WTC11 (cell line): Measurements from ENCODE around the gene FGF14. TPM values are rescaled to one million over a fixed set of nuclear protein-coding genes. Genes with fewer than 3 reads are reported as not detected.
A peak's percentile ranks its signal among the peaks of the same experiment; 100 is the strongest.

Source experiments
- ATAC-seq: fragments of 200-7000 bp; cut with Tn5 transposase; 2 replicates; pipeline ENCODE4 v1.10.0; 2021; ENCODE audit warnings: mild to moderate bottlenecking, moderate library complexity
- CTCF ChIA-PET: fragments of 300-600 bp; sonication (Branson Sonifier 250); formaldehyde crosslinking; loops from one replicate; lab custom pipeline; 2021; ENCODE audit warnings: antibody characterized with exemption; lab: Charles Lee
- POLR2A ChIA-PET: fragments of 350-600 bp; sonication (Branson Sonifier 250); formaldehyde crosslinking; loops from one replicate; lab custom pipeline; 2021; ENCODE audit warnings: antibody characterized with exemption; lab: Charles Lee
- DNase-seq: peaks from one replicate; pipeline ENCODE4 v3.0.0; 2021; ENCODE audit warnings: low spot score
- H3K27ac Mint-ChIP-seq: 2 replicates; pipeline ENCODE4 v1.8.0; 2021; ENCODE audit warnings: mixed read lengths
- H3K27me3 Mint-ChIP-seq: 2 replicates; pipeline ENCODE4 v1.8.0; 2021; ENCODE audit warnings: low read depth, mild to moderate bottlenecking, moderate library complexity, mixed read lengths
- H3K36me3 Mint-ChIP-seq: 2 replicates; pipeline ENCODE4 v1.8.0; 2021; ENCODE audit warnings: mixed read lengths
- H3K4me1 Mint-ChIP-seq: 2 replicates; pipeline ENCODE4 v1.8.0; 2022; ENCODE audit warnings: mixed read lengths
- H3K4me3 Mint-ChIP-seq: 2 replicates; pipeline ENCODE4 v1.8.0; 2021; ENCODE audit warnings: mild to moderate bottlenecking, moderate library complexity, mixed read lengths
- H3K9me3 Mint-ChIP-seq: 2 replicates; pipeline ENCODE4 v1.8.0; 2021; ENCODE audit warnings: mixed read lengths
- CREM ChIP-seq: sonication (generic); formaldehyde crosslinking; IDR thresholded peaks from 2 replicates; pipeline ENCODE4 v1.8.1; 2022; ENCODE audit warnings: mild to moderate bottlenecking, missing genetic modification reagents, moderate library complexity
- FOXP1 ChIP-seq: sonication (generic); formaldehyde crosslinking; IDR thresholded peaks from 2 replicates; pipeline ENCODE4 v1.8.0; 2022; ENCODE audit warnings: missing genetic modification reagents, mild to moderate bottlenecking, moderate library complexity, borderline replicate concordance
- GTF2I ChIP-seq: fragments of 250-450 bp; sonication (Bioruptor Pico); conservative IDR thresholded peaks from 2 replicates; pipeline ENCODE4 v1.4.0; 2021; ENCODE audit warnings: mild to moderate bottlenecking
- MXD4 ChIP-seq: fragments of 250-450 bp; sonication (Bioruptor Pico); IDR thresholded peaks from 2 replicates; pipeline ENCODE4 v1.8.0; 2021; ENCODE audit warnings: mild to moderate bottlenecking, moderate library complexity, borderline replicate concordance
- NFE2L1 ChIP-seq: sonication (generic); formaldehyde crosslinking; IDR thresholded peaks from 2 replicates; pipeline ENCODE4 v1.8.1; 2023; ENCODE audit warnings: missing genetic modification reagents
- ZNF232 ChIP-seq: sonication (generic); formaldehyde crosslinking; IDR thresholded peaks from 2 replicates; pipeline ENCODE4 v1.8.0; 2022; ENCODE audit warnings: mild to moderate bottlenecking, missing genetic modification reagents
- ZNF396 ChIP-seq: fragments of 250-450 bp; sonication (Bioruptor Pico); IDR thresholded peaks from 2 replicates; pipeline ENCODE4 v1.8.0; 2021; ENCODE audit warnings: mild to moderate bottlenecking, moderate library complexity, borderline replicate concordance
- ZNF423 ChIP-seq: fragments of 250-450 bp; sonication (Bioruptor Pico); IDR thresholded peaks from 2 replicates; pipeline ENCODE4 v2.1.2; 2022; ENCODE audit warnings: mild to moderate bottlenecking, moderate library complexity
- total RNA-seq: library from RNA; stranded (reverse); gene quantifications from 3 replicates; pipeline ENCODE4 v1.2.3, GENCODE V29; 2021
- TF ChIP-seq, protein P1 (sequence below): sonication (generic); formaldehyde crosslinking; IDR thresholded peaks from 2 replicates; pipeline ENCODE4 v1.8.0; 2022; ENCODE audit warnings: mild to moderate bottlenecking, missing genetic modification reagents
- TF ChIP-seq, protein P2 (sequence below): sonication (generic); formaldehyde crosslinking; IDR thresholded peaks from 2 replicates; pipeline ENCODE4 v1.8.1; 2022; ENCODE audit warnings: missing genetic modification reagents, borderline replicate concordance
- TF ChIP-seq, protein P3 (sequence below): fragments of 250-450 bp; sonication (Bioruptor Pico); IDR thresholded peaks from 2 replicates; pipeline ENCODE4 v1.9.0; 2021; ENCODE audit warnings: mild to moderate bottlenecking
- TF ChIP-seq, protein P4 (sequence below): fragments of 250-450 bp; sonication (Bioruptor Pico); IDR thresholded peaks from 2 replicates; pipeline ENCODE4 v1.9.0; 2021; ENCODE audit warnings: moderate library complexity, mild to moderate bottlenecking, inconsistent platforms, borderline replicate concordance
- TF ChIP-seq, protein P5 (sequence below): sonication (generic); formaldehyde crosslinking; IDR thresholded peaks from 2 replicates; pipeline ENCODE4 v1.8.1; 2023; ENCODE audit warnings: mild to moderate bottlenecking, missing genetic modification reagents
- TF ChIP-seq, protein P6 (sequence below): sonication (generic); formaldehyde crosslinking; IDR thresholded peaks from 2 replicates; pipeline ENCODE4 v1.8.1; 2023; ENCODE audit warnings: mild to moderate bottlenecking, moderate library complexity, missing genetic modification reagents
- TF ChIP-seq, protein P7 (sequence below): sonication (generic); formaldehyde crosslinking; IDR thresholded peaks from 2 replicates; pipeline ENCODE4 v1.8.1; 2022; ENCODE audit warnings: low read depth, mild to moderate bottlenecking, moderate library complexity, missing genetic modification reagents, borderline replicate concordance
- TF ChIP-seq, protein P8 (sequence below): sonication (generic); formaldehyde crosslinking; IDR thresholded peaks from 2 replicates; pipeline ENCODE4 v1.8.1; 2023; ENCODE audit warnings: mild to moderate bottlenecking, missing genetic modification reagents

Gene FGF14
- total RNA-seq, 1 experiment from 2014 or later = 0.28 TPM

DNA sequence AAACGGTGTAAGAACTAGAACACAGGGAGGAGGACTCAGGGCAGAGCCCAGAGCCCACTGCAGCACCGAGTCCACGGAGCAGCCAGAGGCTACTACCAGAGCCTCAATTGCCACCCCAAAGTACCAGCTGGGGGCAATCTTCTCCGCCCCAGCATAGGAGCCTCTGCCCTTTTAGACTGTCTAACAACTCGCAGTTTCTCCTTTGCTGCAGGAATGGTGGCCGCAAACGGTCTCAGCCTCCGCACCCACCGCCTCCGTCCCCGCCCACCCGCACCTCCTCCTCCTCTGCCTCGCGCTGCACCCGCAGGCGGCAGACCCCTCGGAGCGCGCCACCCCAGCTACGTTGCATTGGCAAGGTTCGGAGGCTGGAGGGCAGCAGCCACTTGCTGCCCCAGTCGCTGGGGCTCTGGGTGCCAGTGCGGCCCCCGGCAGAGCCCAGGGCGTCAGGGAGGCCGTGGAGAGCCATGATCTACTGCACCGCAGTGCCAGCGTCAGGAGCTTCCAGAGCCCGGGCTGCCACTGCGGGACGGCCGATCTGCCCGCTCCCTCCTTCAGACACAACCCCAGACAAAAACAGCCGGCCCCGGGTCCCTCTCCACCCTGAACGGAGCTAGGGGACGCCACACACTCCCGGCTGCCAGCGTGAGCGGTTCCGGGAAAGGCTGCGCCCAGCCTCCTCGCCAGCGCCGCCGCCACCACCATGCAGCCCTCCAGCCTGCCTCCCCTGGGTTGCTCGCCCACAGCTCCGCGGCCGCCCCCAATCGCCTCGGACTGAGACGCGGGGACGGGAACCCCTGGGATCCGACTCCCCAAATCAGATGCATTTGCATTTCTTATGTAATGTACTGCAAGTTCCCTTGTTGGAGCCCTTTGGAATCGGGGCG lies 1.8 kb downstream of the FGF14 start:
- H3K4me3 Mint-ChIP-seq = peak overlapping the region; percentile 83
- H3K4me1 Mint-ChIP-seq = peaks cover 23% of the 10 kb centered on the region
- TF ChIP-seq, protein P1, sequence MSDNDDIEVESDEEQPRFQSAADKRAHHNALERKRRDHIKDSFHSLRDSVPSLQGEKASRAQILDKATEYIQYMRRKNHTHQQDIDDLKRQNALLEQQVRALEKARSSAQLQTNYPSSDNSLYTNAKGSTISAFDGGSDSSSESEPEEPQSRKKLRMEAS (CRISPR knock-in tag) = no peak
- TF ChIP-seq ZNF232 (CRISPR knock-in tag) (no peak), MXD4 (CRISPR knock-in tag) (no peak), CREM (no peak), GTF2I (CRISPR knock-in tag) (peak; percentile 67; the same call in 1 of the 2 replicates), ZNF396 (CRISPR knock-in tag) (no peak), FOXP1 (CRISPR knock-in tag) (peak; percentile 63), ZNF423 (CRISPR knock-in tag) (0 out of 2 replicates have a peak, but pooled peaks have one; percentile 18), NFE2L1 (CRISPR knock-in tag) (no peak)
- TF ChIP-seq, protein P2, sequence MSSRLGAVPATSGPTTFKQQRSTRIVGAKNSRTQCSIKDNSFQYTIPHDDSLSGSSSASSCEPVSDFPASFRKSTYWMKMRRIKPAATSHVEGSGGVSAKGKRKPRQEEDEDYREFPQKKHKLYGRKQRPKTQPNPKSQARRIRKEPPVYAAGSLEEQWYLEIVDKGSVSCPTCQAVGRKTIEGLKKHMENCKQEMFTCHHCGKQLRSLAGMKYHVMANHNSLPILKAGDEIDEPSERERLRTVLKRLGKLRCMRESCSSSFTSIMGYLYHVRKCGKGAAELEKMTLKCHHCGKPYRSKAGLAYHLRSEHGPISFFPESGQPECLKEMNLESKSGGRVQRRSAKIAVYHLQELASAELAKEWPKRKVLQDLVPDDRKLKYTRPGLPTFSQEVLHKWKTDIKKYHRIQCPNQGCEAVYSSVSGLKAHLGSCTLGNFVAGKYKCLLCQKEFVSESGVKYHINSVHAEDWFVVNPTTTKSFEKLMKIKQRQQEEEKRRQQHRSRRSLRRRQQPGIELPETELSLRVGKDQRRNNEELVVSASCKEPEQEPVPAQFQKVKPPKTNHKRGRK (CRISPR knock-in tag) = 0 out of 2 replicates have a peak, but pooled peaks have one; percentile 28
- TF ChIP-seq, protein P3, sequence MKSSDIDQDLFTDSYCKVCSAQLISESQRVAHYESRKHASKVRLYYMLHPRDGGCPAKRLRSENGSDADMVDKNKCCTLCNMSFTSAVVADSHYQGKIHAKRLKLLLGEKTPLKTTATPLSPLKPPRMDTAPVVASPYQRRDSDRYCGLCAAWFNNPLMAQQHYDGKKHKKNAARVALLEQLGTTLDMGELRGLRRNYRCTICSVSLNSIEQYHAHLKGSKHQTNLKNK (CRISPR knock-in tag) = no peak
- TF ChIP-seq, protein P4, sequence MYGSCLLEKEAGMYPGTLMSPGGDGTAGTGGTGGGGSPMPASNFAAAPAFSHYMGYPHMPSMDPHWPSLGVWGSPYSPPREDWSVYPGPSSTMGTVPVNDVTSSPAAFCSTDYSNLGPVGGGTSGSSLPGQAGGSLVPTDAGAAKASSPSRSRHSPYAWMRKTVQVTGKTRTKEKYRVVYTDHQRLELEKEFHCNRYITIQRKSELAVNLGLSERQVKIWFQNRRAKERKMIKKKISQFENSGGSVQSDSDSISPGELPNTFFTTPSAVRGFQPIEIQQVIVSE (CRISPR knock-in tag) = no peak
- TF ChIP-seq, protein P5, sequence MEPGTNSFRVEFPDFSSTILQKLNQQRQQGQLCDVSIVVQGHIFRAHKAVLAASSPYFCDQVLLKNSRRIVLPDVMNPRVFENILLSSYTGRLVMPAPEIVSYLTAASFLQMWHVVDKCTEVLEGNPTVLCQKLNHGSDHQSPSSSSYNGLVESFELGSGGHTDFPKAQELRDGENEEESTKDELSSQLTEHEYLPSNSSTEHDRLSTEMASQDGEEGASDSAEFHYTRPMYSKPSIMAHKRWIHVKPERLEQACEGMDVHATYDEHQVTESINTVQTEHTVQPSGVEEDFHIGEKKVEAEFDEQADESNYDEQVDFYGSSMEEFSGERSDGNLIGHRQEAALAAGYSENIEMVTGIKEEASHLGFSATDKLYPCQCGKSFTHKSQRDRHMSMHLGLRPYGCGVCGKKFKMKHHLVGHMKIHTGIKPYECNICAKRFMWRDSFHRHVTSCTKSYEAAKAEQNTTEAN = 0 out of 2 replicates have a peak, but pooled peaks have one; percentile 37
- TF ChIP-seq, protein P6, sequence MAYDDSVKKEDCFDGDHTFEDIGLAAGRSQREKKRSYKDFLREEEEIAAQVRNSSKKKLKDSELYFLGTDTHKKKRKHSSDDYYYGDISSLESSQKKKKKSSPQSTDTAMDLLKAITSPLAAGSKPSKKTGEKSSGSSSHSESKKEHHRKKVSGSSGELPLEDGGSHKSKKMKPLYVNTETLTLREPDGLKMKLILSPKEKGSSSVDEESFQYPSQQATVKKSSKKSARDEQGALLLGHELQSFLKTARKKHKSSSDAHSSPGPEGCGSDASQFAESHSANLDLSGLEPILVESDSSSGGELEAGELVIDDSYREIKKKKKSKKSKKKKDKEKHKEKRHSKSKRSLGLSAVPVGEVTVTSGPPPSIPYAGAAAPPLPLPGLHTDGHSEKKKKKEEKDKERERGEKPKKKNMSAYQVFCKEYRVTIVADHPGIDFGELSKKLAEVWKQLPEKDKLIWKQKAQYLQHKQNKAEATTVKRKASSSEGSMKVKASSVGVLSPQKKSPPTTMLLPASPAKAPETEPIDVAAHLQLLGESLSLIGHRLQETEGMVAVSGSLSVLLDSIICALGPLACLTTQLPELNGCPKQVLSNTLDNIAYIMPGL (CRISPR knock-in tag) = 0 out of 2 replicates have a peak, but pooled peaks have one; percentile 5
- TF ChIP-seq, protein P7, sequence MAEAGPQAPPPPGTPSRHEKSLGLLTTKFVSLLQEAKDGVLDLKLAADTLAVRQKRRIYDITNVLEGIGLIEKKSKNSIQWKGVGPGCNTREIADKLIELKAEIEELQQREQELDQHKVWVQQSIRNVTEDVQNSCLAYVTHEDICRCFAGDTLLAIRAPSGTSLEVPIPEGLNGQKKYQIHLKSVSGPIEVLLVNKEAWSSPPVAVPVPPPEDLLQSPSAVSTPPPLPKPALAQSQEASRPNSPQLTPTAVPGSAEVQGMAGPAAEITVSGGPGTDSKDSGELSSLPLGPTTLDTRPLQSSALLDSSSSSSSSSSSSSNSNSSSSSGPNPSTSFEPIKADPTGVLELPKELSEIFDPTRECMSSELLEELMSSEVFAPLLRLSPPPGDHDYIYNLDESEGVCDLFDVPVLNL (CRISPR knock-in tag) = no peak
- TF ChIP-seq, protein P8, sequence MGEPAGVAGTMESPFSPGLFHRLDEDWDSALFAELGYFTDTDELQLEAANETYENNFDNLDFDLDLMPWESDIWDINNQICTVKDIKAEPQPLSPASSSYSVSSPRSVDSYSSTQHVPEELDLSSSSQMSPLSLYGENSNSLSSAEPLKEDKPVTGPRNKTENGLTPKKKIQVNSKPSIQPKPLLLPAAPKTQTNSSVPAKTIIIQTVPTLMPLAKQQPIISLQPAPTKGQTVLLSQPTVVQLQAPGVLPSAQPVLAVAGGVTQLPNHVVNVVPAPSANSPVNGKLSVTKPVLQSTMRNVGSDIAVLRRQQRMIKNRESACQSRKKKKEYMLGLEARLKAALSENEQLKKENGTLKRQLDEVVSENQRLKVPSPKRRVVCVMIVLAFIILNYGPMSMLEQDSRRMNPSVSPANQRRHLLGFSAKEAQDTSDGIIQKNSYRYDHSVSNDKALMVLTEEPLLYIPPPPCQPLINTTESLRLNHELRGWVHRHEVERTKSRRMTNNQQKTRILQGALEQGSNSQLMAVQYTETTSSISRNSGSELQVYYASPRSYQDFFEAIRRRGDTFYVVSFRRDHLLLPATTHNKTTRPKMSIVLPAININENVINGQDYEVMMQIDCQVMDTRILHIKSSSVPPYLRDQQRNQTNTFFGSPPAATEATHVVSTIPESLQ (CRISPR knock-in tag) = no peak
- no peaks in the 10 kb centered on the region for H3K36me3 Mint-ChIP-seq
- ATAC-seq = peak; percentile 46
- peaks cover 58% of the 10 kb centered on the region for H3K27me3 Mint-ChIP-seq
- DNase-seq = peak; percentile 38
- no peaks in the 10 kb centered on the region for H3K9me3 Mint-ChIP-seq
- CTCF ChIA-PET = interaction anchor here (0.5 to 3.1 kb wide), 9 partner anchors 50 to 459 kb away, joined by 3 to 21 read pairs (median 3); no protein-coding TSS in a partner anchor
- POLR2A ChIA-PET = interaction anchor here (1.4 kb wide), 1 partner anchor 196 kb away, joined by 7 read pairs; the partner anchor contains the start of gene TPP2
- H3K27ac Mint-ChIP-seq = no peak overlapping the region
